Activated CD8-positive, alpha-beta T cell treated with anti-CD3 and anti-CD28 coated beads for 36 hours (primary cell): ENCODE data around the gene CYTH1. TPM values are rescaled to one million over a fixed set of nuclear protein-coding genes. Genes with fewer than 3 reads are reported as not detected.

ENCODE experiments used
- ATAC-seq: fragments of 200-7000 bp; cut with Tn5 transposase; one replicate; pipeline ENCODE4 v1.10.0; 2021; ENCODE audit warnings: mild to moderate bottlenecking, moderate library complexity
- CTCF ChIA-PET: fragments of 350-600 bp; sonication (Branson Sonifier 250); formaldehyde crosslinking; loops from one replicate; lab custom pipeline; 2021; ENCODE audit warnings: antibody characterized with exemption; lab: Charles Lee
- POLR2A ChIA-PET: fragments of 350-600 bp; sonication (Branson Sonifier 250); formaldehyde crosslinking; loops from one replicate; lab custom pipeline; 2021; ENCODE audit warnings: antibody characterized with exemption; lab: Charles Lee
- DNase-seq: peaks from one replicate; pipeline ENCODE4 v3.0.0-alpha.2; 2020
- H3K27ac Mint-ChIP-seq: one replicate; pipeline ENCODE4 v1.8.0; 2021; ENCODE audit warnings: mild to moderate bottlenecking, mixed read lengths
- H3K27me3 Mint-ChIP-seq: one replicate; pipeline ENCODE4 v1.8.0; 2021; ENCODE audit warnings: mixed read lengths
- H3K36me3 Mint-ChIP-seq: one replicate; pipeline ENCODE4 v1.8.0; 2021; ENCODE audit warnings: low read depth, mixed read lengths
- H3K4me1 Mint-ChIP-seq: one replicate; pipeline ENCODE4 v1.8.0; 2021; ENCODE audit warnings: low read depth, mixed read lengths
- H3K4me3 Mint-ChIP-seq: one replicate; pipeline ENCODE4 v1.8.0; 2021; ENCODE audit warnings: mild to moderate bottlenecking, moderate library complexity, mixed read lengths
- H3K9me3 Mint-ChIP-seq: one replicate; pipeline ENCODE4 v1.8.0; 2021; ENCODE audit warnings: mixed read lengths
- intact Hi-C: fragments of 100-400 bp; cut with micrococcal nuclease; formaldehyde crosslinking; loops from one replicate; pipeline ENCODE4 v1.10.0; 2022
- total RNA-seq, 2 experiments: library from RNA; stranded (reverse); gene quantifications; one replicate each; pipeline ENCODE4 v1.2.3, GENCODE V29; 2021
- TF ChIP-seq, protein P1 (sequence below): fragments of 200-600 bp; IDR thresholded peaks from one replicate; pipeline ENCODE4 v1.8.0; 2022; ENCODE audit warnings: antibody characterized with exemption, mild to moderate bottlenecking

CYTH1 gene
- total RNA-seq, 2 experiments from 2014 or later = 95.1 to 96.0 TPM

DNA sequence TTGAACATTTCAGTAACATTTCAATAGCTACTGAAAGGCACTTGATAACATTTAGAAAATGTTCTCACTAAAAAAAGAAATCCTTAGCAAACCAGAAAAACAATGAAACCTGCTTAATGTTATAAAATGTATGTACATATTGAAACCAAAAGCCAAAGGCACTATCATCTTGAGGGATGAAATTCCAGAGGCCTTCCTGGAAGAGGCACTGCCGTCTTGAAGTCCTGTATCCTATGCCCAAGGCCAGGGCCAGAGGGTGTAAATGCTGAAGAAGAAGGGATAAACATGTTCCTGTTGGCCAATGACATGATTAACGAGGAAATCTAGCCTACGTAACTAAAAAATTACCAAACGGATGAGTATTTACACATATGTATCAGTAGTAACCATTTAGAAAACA is 147.9 kb downstream of the CYTH1 start:
- intact Hi-C loops = no loop called here
- no peaks in the 10 kb centered on the region for H3K36me3 Mint-ChIP-seq
- H3K27ac Mint-ChIP-seq = no peak overlapping the region
- H3K4me3 Mint-ChIP-seq = no peak overlapping the region
- CTCF ChIA-PET = no interaction called here
- no peaks in the 10 kb centered on the region for H3K9me3 Mint-ChIP-seq
- no peak for DNase-seq
- POLR2A ChIA-PET = no interaction called here
- H3K4me1 Mint-ChIP-seq = peaks cover 13% of the 10 kb centered on the region
- ATAC-seq = no peak
- TF ChIP-seq, protein P1, sequence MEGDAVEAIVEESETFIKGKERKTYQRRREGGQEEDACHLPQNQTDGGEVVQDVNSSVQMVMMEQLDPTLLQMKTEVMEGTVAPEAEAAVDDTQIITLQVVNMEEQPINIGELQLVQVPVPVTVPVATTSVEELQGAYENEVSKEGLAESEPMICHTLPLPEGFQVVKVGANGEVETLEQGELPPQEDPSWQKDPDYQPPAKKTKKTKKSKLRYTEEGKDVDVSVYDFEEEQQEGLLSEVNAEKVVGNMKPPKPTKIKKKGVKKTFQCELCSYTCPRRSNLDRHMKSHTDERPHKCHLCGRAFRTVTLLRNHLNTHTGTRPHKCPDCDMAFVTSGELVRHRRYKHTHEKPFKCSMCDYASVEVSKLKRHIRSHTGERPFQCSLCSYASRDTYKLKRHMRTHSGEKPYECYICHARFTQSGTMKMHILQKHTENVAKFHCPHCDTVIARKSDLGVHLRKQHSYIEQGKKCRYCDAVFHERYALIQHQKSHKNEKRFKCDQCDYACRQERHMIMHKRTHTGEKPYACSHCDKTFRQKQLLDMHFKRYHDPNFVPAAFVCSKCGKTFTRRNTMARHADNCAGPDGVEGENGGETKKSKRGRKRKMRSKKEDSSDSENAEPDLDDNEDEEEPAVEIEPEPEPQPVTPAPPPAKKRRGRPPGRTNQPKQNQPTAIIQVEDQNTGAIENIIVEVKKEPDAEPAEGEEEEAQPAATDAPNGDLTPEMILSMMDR = no peak
- peaks cover 2% of the 10 kb centered on the region for H3K27me3 Mint-ChIP-seq

DNA sequence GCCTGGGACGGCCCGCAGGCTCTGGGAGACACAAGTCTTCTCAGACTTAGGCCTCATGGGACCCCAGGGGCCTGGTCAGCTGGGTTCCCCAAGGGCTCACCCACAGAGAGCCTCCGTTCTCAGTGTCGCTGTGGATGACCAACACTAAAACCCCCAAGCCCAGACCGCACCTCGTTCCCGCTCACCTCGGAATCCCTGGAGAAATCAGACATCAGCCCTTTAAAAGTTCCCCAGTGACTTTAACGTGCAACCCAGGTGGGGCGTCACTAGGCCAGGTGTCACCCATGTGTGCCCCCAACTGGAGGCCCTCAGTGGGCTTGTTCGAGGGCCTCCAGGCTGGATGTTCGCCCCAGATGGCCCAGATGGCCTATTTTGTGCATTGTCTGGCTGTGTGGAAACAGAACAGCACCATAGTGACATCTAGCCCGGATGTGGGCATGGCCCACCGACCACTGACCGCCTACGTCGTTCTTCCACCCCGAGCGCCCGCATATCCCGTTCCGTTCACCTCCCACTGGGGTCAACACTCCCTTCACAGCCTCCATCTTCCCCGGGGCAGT is 152.6 kb downstream of the CYTH1 start:
- no peaks in the 10 kb centered on the region for H3K36me3 Mint-ChIP-seq
- H3K4me1 Mint-ChIP-seq = peaks cover 13% of the 10 kb centered on the region
- CTCF ChIA-PET = no interaction called here
- H3K27me3 Mint-ChIP-seq = no peaks in the 10 kb centered on the region
- H3K27ac Mint-ChIP-seq = no peak overlapping the region
- TF ChIP-seq, protein P1 = no peak
- no peak overlapping the region for H3K4me3 Mint-ChIP-seq
- H3K9me3 Mint-ChIP-seq = no peaks in the 10 kb centered on the region
- DNase-seq = no peak
- POLR2A ChIA-PET = no interaction called here
- intact Hi-C loops = no loop called here
- ATAC-seq = no peak

DNA sequence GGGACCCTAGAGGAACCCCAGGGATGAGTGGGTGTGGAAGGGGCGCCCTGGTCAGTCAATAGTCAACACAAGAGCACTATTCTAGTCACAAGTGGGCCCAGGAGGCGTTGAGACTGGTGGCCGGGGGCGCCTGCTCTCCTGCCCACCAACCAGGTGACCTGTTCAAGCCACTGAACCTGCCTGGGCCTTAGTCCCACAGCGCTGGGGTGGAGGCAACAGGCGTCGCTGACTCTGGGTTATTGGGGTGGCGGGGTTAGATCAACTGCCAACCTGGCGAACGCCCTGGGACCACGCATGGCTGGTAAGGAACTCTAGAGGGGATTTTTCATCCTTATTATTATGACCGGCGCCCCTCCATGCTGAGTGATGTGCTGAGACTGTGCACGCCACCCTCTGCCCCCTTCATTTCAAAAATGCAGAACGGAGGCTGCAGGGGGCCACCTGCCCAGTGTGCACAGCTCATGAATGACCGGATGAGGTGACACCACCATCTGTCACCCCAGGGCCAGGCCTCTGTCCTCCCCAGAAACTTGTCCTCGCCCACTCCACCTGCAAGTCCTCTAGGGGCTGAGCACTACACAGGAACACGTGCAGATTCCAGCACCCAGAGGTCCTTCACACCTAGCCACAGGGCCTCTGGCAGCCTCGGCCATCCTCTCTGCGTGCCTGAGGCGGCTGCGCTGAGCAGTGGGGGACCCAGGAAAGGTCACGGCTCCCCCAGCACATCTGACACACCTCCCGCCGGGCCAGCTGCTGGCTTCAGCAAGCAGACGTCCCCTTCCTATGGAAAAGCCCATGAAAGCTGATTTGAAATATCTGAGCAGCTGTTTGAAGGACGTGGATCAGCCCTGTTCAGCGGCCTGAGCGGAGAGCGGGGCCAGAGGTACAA is 153.3 kb downstream of the CYTH1 start:
- DNase-seq = no peak
- Mint-ChIP-seq H3K4me3 (no peak overlapping the region), H3K27me3 (no peaks in the 10 kb centered on the region), H3K4me1 (peaks cover 13% of the 10 kb centered on the region), H3K9me3 (no peaks in the 10 kb centered on the region), H3K27ac (no peak overlapping the region), H3K36me3 (no peaks in the 10 kb centered on the region)
- ChIA-PET POLR2A (no interaction called here), CTCF (interaction anchor here (0.9 kb wide), 1 partner anchor 10 kb away, joined by 3 read pairs; no protein-coding TSS in a partner anchor)
- intact Hi-C loops = no loop called here
- TF ChIP-seq, protein P1 = no peak
- ATAC-seq = no peak

DNA sequence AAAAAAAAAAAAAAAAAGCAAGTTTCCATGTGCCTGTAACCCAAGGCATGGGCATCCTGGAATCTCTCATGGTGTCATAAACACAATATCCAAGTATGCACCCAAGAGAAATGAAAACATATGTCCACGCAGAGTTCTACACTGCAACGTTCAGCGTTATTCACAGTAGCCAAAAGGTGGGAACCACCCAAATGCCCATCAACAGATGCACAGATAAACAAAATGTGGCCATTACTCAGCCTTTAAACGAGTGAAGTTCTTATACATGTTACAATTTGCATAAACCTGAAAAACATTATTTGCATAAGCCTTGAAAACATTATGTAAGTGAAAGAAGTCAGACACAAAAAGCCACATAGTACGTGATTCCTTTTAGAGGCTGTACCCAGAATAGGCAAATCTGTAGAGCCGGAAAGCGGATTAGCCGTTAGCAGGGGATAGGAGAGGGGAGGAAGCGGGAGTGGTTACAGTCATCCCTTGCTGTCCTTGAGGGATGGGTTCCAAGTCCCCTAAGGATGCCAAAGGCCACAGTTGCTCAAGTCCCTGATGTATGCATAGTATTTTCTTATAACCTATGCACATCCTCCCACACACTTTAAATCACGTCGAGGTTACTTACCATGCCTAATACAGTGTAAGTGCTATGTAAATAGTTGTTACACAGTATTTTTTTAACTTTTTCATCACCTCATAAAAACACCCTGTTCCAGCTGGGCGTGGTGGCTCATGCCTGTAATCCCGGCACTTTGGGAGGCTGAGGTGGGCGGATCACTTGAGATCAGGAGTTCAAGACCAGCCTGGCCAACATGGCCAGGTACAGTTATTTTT is 157.5 kb downstream of the CYTH1 start:
- ChIA-PET CTCF (no interaction called here), POLR2A (interaction anchor here (0.6 kb wide), 1 partner anchor 332 kb away, joined by 3 read pairs; no protein-coding TSS in a partner anchor)

More for the DNA sequence above, 157.5 kb downstream of the CYTH1 start:
- no peak for DNase-seq
- Mint-ChIP-seq H3K27me3 (no peaks in the 10 kb centered on the region), H3K36me3 (no peaks in the 10 kb centered on the region), H3K4me3 (no peak overlapping the region), H3K9me3 (no peaks in the 10 kb centered on the region), H3K4me1 (no peaks in the 10 kb centered on the region), H3K27ac (no peak overlapping the region)
- no peak for ATAC-seq
- TF ChIP-seq, protein P1 = no peak
- intact Hi-C loops = no loop called here

Other genes with a start within 250 kb of the CYTH1 start
- under 1 TPM; 0.41 to 0.45 TPM for gene DNAH17, start 204.9 kb downstream of the CYTH1 start, total RNA-seq
- gene USP36, start 58.5 kb upstream of the CYTH1 start, total RNA-seq = 10 to 100 TPM; 86.3 to 93.2 TPM
- gene CEP295NL, start 120.9 kb upstream of the CYTH1 start, total RNA-seq = under 1 TPM in 1 of 2 experiments, not detected in 1; 0.18 TPM
- gene TIMP2, start 143.1 kb upstream of the CYTH1 start, total RNA-seq = 1 to 10 TPM; 2.4 to 2.5 TPM
- gene LGALS3BP, start 197.7 kb upstream of the CYTH1 start, total RNA-seq = 10 to 100 TPM; 41.4 to 50.8 TPM
- gene CANT1, start 227.5 kb upstream of the CYTH1 start, total RNA-seq = 10 to 100 TPM; 41.4 to 48.2 TPM
- under 1 TPM; 0.13 to 0.14 TPM for gene C1QTNF1, start 241.9 kb upstream of the CYTH1 start, total RNA-seq